GM12891 (cell line): ENCODE data around the gene POFUT2.

Experiments used
- POU2F2 ChIP-seq: IDR thresholded peaks from 2 replicates; pipeline ENCODE4 v1.6.1; 2011; ENCODE audit warnings: low read depth, mild to moderate bottlenecking, control low read depth, low read length, moderate library complexity
- TAF1 ChIP-seq: IDR thresholded peaks from 2 replicates; pipeline ENCODE4 v1.6.1; 2011; ENCODE audit warnings: low read depth, low read length, control low read depth

- TF ChIP-seq TAF1 (no peak), POU2F2 (no peak)
These were observed 48.8 kb upstream of the POFUT2 start for GRCh38 chr21:45336535-45336810.
